GM18519 (cell line): ENCODE measurements around the gene USP6.
"Not testable (repeated sequence)": the region's sequence is repeated elsewhere in the genome, so short reads cannot be mapped to it uniquely, and the experiment has no call there.

ENCODE experiments used
- ATAC-seq: cut with Tn5 transposase; IDR thresholded peaks from one replicate; pipeline ENCODE4 v1.9.1; 2021; ENCODE audit warnings: mild to moderate bottlenecking, moderate library complexity; ENCODE audit not compliant: unreplicated experiment, low FRiP score

USP6 gene

DNA sequence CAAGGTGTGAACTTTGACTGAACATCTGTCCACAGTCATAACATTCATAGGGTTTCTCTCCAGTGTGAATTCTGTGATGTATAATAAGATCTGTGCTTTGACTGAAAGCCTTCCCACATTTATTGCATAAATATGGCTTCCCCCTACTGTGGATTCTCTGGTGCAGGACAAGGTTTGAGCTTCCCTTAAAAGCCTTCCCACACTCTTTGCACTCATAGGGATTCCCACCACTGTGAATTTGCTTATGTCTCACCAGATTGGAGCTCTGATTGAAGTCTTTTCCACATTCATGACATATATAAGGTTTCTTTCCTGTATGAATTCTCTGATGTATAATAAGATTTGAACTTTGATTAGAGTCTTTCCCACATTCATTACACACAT is 67.6 kb downstream of the USP6 start:
- no peak for ATAC-seq

- ATAC-seq = no peak
These were observed 68.5 kb downstream of the USP6 start for GRCh38 chr17:5184288-5184687.

DNA sequence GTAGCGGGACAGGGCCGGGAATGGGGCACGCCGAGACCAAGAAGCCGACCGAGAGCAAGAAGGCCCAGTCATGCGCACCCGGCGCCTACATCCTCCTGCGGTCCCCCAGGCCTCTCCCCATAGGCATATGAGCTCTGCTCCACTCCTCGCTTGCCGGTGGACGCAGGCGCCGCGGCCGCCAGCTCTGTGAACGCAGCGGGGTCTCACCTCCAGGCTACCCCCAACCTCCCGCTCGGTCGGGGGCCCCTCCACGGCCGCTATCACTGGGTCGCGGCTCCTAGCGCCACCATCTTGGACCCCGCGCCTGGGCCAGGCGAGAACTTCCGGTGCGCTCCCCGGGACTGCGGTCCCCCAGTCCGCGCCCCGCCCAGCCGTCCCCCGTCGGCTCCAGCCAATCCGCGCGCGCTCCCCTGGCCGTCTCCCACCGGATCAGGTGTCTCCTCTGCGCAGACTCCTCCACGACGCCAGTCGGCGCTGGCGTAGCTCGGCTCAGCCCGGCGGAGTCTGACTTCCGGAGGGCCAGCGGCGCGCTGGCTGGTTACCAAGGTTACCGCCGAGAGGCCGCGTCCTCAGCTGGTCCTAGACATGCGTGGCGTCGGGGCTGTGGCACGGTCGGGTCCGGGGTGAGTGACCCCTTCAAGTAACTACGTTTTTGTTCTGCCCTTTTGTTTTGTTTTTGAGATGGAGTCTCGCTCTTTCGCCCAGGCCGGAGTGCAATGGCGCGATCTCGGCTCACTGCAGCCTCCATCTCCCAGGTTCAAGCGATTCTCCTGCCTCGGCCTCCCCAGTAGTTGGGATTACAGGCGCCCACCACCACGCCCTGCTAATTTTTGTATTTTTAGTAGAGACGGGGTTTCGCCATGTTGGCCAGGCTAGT is 75.9 kb downstream of the USP6 start, which contains the start of gene ZNF594:
Gene ZNF594 (minus strand): TSS at position 328 of the 877 bp plus-strand sequence. CDS start 7,612 bp downstream, outside the sequence.
- ATAC-seq = peak; percentile 89

DNA sequence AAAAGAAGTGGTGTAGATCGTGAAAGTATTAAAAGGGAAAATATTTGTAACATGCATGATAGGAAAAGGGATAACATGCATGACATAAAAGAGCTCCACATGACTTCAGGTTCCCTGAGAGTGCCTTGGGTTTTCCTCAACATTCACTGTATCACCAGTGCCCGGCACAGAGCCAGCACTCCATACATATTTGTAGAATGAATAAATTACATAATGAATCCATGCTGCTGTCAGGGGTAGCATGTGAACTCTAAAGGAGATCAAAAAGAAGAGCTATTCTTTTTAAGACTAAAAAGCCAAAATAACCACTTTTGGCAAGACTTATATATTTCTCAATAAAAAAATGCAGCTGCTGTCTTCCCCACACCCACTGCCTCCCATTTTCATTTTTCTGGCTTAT is 78.5 kb downstream of the USP6 start:
- ATAC-seq = no peak

DNA sequence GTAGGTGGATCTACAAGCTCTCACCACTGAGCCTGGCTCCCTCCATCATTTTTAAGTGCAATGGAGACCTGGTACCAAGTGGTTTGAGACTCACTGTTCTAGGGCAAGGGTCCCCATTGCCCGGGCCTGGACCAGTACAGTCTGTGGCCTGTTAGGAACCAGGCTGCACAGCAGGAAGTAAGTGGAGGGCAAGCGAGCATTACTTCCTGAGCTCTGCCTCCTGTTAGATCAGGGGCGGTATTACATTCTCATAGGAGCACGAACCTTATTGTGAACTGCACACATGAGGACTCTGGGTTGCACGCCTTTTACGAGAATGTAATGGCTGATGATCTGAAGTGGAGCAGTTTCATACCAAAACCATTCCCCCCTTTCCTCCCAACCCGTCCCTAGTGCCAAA is 82.6 kb downstream of the USP6 start:
- no peak for ATAC-seq

DNA sequence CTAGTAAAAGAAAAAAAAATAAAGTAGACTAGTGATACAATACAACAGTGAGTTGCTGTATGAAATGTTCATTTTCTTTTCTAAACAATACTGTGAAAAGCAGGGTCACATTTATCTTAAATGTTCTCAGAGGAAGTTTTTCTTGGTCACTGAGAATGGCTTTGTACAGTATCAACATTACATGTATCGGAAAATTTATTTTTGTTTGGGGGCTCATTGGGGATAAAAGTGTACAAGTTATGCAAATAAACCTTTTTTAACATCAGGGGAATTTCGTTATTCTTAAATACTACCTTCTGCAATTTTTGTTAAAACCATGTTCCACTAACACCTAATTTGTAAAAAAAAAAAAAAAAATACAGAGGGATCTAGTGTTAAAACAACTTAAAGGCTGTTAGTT is 84.5 kb downstream of the USP6 start:
- ATAC-seq = no peak

GRCh38 chr17:5201011-5201410 is 85.2 kb downstream of the USP6 start:
- ATAC-seq = no peak

GRCh38 chr17:5203178-5203907 is 87.5 kb downstream of the USP6 start:
- ATAC-seq = no peak

GRCh38 chr17:5203908-5204294 is 88.1 kb downstream of the USP6 start:
- ATAC-seq = no peak

DNA sequence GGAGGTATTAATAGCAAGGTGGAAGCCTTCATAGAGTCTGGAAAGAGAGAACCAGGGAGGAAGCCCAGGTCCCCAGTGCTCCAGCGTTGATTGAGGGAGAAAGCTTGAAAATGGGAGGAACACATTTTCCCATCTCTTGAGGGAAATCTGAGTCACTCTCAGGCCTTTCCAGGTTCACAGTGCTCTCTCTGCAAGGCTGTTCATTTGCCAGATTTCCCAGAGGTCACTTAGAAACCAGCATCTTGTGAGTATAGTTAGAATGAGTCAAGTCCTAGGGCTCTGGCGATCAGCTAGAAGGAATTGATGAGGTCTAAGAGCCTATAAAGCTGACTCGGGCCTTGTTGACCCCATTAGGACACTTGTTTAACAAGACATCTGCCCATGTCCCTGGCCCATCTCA is 93.6 kb downstream of the USP6 start:
- ATAC-seq = no peak

DNA sequence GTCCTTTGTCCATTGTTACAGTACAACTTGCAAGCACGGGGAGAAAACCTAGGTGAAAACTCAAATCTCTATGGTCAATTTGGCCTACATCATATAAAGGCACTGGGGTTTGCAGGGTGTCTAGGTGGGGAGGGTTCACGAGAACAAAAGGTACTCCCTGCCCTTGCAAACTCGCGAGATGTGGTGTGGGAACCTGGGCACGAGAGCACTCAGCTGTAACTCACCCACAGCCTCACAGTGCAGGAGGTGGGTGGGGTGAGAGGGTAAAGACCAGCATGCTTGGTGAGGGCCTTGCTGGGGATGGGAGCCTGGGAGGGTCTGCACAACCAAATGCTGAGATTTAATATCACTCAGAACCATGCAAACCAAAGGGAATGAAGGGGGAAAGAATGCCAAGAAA is 94.3 kb downstream of the USP6 start:
- no peak for ATAC-seq

DNA sequence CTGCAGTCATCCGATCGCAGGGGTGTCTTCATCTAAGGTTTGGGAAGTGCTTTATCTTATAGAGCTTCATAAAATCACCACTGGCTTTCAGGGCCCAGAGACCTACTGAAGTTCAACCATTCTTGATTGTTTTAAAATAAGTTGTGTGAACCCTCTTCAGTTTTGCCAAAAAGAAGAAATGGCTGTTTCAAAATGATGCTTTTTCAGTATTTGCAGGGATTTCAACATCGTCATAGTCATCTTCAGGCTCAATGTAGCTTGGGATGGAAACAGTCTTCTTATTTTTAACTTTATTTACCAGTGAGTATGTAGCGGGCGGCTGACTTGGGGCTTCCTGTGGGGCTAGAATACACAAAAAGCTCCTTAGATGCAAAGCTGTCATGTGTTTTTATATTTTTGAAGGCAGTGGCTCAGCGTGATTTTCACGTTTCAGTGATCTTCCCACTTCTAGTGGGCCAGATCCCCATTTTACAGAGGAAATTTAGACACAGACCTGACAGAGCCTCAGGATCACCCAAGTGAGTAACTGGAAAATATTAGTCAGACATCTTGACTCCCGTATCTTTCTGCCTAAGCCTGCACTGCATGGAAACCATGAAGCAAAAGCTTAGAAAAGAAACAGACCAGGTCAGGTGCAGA is 94.9 kb downstream of the USP6 start:
- no peak for ATAC-seq

GRCh38 chr17:5211458-5211857 is 95.6 kb downstream of the USP6 start:
- ATAC-seq = no peak

- not testable (repeated sequence) for ATAC-seq
These were observed 101.7 kb downstream of the USP6 start for GRCh38 chr17:5217562-5217961.

DNA sequence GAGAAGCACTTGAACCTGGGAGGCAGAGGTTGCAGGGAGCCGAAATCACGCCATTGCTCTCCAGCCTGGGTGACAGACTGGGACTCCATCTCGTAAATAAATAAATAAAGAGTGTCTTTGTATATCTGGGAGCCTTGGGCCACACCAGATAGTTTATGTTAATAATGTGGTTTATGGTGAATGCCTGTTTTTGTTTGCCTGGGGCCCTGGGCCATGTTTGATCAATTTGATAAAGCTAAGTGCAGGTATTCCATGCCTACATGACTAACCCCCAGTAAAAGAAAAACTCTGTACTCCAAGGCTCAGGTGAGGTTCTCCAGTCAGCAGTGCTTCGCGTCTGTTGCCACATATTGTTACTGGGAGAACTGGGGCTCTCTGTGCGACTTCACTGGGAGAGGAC is 103.7 kb downstream of the USP6 start:
- ATAC-seq = no peak

GRCh38 chr17:5220074-5220473 is 104.2 kb downstream of the USP6 start:
- ATAC-seq = no peak

- not testable (repeated sequence) for ATAC-seq
These were observed 106.1 kb downstream of the USP6 start for GRCh38 chr17:5221912-5222311.
